ENCODE data around the gene HDAC9.
A peak's percentile ranks its signal among the peaks of the same experiment; 100 is the strongest.
"Not testable (repeated sequence)": the region's sequence is repeated elsewhere in the genome, so short reads cannot be mapped to it uniquely, and the experiment has no call there.

Gene HDAC9

DNA sequence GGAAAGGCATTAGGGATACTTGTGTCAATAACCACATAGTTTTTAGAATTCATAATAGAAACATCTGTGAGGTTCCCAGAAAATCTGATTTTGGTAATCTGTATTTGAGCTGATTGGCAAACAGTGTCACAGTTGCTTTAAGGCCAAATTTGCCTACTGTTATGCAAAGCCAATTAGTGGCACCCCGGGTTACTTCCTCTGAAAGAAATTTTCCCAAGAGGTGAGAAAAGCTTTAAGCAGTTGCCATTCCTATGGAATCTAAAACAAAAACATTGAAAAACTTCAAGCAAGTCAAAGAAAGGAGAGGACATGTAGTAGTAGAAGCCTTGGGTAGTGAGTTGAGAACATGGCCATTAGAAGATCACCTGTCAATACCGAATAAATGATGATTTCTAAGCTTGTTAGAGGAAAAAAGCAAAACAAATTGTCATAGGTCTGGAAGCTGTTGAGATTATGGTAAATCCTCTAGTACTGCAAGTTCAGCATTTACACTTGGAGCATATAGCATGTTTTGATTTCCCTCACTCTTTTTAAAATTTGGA lies 445.1 kb downstream of the HDAC9 start:
- FAIRE-seq, result no peak

DNA sequence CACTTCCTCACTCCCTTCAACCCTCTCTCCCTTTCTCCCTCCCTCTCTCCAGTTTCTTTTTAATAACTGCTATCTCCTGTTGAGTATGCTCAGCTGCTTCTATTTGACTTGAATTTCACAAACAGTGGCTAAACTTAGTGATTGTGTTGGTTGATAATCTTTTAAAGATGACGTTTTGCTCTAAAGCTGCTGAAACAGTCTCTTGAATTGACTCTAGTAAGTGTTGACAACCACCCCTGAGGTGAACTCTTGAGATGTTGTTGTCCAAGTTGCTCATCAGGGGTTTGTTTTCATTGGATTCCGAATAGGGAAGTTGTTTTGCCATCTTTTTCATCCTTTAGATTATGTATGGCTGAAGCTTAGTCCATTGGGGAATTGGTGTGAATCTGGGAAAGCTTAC lies 445.7 kb downstream of the HDAC9 start:
- FAIRE-seq (no peak), DNase-seq (ENCODE audit: low spot score) (no peak)

More for the DNA sequence above, 445.1 kb downstream of the HDAC9 start:
- DNase-seq (ENCODE audit: low spot score), result no peak

DNA sequence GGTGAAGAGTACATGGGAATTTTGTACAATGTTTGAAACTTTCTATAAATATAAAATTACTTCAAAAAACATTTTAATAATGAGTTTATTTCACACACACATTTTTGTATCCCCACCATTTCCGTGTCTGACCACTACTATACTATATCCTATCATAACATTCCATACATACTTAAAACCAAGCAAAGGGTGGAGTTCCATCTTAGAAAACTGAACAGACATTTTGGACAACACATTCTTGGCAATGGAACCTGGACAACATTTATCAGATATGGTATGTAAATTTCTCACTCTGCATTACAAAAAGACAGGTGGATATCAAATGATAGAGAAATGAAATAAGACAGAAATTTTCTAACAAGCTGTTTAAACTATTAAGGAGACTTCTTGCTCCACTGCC lies 453.0 kb downstream of the HDAC9 start:
- no peak for FAIRE-seq

DNA sequence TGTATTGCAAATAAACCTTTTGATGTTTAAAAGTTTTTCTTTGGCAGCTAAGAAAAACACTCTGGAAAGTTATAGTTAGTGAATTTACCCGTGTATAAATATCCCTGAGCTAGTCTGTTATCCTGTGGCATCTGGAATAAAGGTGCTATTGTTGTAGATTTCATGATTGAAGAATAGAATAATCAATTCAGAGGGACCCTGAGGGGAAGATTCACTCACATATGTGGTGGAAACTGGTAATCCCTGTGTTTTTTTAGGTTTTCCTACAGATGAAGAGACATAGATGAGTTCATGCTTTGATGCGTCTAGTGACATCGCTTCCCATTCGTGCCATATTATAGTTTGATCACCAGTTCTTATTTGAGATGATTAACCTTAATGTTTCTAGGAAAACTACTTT lies 457.3 kb downstream of the HDAC9 start:
- no peak for DNase-seq (ENCODE audit: low spot score)
- FAIRE-seq, result no peak

More for the DNA sequence above, 453.0 kb downstream of the HDAC9 start:
- DNase-seq (ENCODE audit: low spot score), result no peak

DNA sequence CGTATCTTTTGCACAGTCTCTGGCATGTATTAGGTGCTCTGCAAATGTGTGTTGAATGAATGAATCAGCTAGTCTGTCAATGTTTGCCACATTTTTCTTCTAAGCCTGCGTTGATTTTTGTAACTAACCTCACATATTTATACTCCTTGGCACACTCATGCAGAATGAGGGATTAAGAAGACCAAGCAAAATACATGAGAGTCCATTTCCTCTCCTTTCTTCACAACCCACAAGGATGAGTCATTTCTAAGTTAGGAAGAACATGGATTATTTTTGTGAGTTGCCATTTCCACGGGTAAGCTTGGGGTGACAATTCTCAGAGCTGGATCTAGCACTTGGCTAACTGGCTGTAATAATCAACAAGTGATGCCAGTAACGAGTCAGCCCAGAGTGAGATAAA lies 463.1 kb downstream of the HDAC9 start:
- DNase-seq (ENCODE audit: low spot score) (peak; percentile 55), FAIRE-seq (peak; percentile 62)

DNA sequence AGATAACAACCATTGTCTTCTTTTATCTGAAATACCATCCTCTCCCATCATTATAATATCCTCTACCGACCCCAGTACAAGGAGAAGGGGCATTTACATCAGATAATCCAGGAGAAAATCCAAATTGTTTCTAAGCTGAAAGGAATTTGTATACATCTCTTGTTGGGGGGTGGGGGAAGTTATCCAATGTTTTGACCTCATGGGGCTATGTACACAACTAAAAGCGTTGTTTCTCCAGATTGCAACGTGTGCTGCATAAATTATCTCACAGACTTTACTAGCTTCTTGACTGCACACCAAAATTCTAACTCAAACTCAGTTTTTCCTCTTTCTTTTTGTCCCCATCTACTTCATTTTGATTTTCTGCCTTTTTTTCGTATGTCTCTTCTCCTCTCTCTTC lies 465.2 kb downstream of the HDAC9 start:
- DNase-seq (ENCODE audit: low spot score), result no peak
- FAIRE-seq, result no peak

DNA sequence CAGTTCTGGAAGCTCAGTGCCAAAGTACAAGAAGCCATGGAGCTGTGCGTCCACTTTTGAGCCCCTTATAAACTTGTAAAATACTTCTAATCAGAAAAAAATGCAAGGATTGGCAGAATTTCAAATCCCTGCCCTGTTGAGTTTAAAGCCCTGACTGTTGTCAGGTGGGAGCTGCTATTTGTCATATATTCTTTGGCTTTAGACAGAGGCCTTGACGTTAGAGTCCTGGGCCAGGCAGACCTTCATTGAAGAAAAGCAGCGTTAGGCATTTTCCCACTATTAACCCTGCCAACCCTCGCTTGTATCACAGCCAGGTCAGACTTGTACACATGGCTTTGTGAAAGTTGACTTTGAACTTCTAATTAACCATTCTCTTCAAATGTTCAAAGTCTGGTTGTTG lies 466.5 kb downstream of the HDAC9 start:
- DNase-seq (ENCODE audit: low spot score), result no peak
- FAIRE-seq, result no peak

DNA sequence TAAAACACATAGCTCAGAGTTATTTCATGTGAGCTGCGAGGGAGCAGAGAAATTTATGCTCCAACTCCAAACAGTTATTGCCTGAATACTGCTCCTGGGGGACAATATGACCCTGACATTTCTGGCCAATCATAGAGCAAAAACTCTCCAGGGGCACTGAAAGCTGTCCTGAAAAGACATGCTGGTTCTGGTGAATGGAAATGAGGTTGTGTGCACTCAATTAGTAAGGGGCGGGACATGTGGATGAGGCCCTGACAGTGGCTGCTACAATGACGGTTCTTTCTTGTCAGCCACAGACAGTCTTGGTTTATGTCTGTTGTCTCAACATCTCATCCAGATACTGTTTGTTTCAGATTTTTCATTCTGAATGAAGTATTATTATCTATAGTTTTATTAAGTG lies 470.1 kb downstream of the HDAC9 start:
- DNase-seq (ENCODE audit: low spot score), result no peak
- FAIRE-seq, result no peak

DNA sequence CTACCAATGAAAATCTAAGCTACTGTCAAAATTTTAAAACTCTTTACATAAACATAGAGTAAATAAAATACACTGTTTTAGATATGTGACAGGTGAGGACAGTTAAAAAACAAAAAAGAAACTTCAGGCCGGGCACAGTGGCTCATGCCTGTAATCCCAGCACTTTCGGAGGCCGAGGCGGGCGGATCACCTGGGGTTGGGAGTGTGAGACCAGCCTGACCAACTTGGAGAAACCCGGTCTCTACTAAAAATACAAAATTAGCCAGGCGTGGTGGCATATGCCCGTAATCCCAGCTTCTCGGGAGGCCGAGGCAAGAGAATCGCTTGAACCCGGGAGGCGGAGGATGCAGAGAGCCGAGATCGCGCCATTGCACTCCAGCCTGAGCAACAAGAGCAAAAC lies 472.2 kb downstream of the HDAC9 start:
- not testable (repeated sequence) for FAIRE-seq

DNA sequence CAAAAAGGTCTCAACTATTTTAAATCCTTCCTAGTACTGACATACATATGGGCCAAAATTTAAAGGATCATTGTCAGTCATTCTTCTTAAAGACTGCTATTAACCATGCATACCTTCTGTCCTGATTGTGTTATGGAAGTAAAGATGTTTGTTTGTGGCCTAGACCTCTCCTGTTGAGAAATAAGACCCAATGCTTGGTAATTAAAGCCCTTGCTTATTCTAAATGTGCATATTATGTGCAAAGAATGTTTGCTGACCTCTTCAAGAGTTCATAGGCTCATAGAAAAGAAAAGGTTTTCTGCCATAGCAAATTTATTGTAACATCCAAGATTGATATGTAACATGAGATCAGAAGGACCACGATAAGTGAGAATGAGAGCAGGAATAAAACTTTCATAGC lies 476.3 kb downstream of the HDAC9 start:
- no peak for FAIRE-seq

More for the DNA sequence above, 472.2 kb downstream of the HDAC9 start:
- not testable (repeated sequence) for DNase-seq (ENCODE audit: low spot score)

DNA sequence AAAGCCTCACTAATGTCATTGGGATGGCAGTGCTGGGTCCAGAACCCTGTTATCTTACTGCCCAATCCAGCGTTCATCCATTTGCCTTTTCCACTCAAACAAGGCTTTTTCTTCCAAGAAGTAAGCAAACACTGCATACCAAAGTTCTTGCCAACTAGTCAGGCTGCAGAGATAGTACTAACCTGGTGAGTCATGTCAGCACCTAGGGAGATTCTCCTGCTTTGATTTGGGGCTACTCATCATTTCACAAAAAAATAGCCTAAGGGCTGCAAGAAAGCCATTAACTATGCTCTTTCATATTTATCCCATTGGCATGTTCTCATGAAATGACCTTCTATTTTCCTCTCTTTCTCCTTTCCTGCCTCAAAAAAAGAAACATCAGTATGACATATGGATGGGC lies 479.3 kb downstream of the HDAC9 start:
- FAIRE-seq (no peak), DNase-seq (ENCODE audit: low spot score) (peak; percentile 43)

More for the DNA sequence above, 476.3 kb downstream of the HDAC9 start:
- no peak for DNase-seq (ENCODE audit: low spot score)

DNA sequence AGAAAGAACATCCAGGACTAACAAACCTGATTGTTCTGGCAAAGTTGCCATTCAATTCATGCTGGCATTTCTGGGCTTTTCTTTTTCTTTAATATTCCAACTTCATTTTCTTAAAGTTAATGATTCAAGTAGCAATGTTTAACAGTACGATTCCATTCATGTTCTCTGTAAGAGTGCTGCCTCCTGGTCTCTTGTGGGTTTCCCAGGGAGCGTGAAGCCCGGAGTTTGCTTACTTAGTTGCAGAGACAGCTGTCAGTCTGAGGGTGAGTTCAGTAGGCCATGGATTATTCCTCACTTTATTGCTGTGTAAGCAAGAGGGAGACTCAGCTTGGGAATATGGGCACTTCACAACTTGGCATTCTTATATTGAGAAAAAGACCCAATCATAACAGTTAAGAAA lies 479.7 kb downstream of the HDAC9 start:
- FAIRE-seq, result peak; percentile 75
- peak; percentile 16 for DNase-seq (ENCODE audit: low spot score)

DNA sequence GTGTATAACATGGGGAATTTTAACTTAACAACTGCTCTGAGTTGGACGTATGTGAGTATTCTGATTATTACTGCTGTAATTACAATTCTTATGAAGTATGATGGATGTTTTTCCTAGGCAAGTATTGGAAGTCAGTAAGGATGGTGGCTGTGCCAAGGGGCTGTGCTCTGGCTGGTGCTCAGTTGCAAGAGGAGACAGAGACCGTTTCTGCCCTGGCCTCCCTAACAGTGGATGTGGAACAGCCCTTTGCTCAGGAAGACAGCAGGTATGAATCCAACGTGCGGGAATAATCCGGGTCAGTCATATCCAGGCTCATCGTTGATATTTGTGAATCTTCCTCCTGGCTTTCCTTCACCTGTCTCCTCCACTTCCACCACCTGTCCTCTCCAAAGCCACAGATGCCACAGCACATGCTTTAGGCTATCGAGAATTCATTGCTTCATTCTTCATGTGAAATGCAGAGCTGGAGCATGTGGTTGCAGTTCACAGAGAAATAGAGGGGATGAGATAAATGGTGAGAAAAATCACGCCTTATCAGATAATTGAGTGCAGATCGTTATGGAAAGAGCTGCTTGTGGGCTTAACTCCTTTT lies 480.2 kb downstream of the HDAC9 start:
- FAIRE-seq, result no peak
- DNase-seq (ENCODE audit: low spot score), result no peak

DNA sequence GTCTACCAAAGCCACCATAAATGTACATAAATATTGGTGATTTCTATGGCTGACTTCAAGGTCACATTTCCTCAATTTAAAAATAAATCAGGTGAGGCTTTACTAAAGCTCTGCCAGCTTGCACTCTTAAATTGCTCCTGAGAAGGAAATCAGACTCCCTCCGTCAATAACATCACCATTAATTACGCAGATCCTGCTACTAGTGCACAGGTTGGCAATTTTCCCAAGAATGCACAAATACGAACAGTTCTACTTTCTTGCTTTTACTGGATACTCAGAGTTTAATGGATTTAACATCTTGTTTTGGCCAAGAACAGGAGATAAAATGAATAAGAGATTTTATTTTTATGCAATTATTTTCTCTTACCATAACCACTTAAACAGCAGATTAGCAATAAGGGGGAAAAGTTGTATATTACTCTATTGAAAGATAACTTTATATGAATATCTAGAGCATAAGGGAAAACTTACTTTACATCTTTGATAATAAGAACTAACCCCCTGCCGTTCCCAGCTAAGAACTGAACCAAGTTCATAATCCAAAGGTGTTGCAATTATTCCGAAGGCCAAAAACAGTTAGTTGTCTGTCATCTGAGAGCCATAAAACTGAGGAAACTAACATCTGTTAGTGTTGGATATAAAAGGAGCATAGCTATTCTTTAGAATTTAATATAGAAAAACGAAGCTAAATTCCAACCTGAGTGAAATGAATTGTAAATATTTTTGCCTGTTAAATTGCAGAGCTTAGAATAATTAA lies 481.3 kb downstream of the HDAC9 start:
- no peak for FAIRE-seq
- no peak for DNase-seq (ENCODE audit: low spot score)

DNA sequence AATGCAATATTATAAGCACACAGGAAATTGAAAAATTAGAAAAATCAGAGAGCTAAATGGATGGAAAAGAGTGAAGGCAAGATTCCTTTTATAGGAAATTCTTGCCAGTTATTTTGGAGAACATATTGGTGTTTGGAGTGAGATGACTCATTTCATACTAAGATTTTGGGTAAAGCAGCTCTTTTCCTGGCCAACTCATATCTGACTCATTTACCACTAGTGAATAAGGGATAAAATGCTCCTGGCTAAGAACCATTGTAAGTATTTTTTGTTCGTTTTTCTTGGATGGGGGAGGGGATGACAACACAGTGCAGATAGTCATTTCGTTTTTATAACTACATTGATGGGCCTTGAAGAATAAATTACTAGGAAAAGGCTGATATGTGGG lies 482.6 kb downstream of the HDAC9 start:
- FAIRE-seq, result peak; percentile 97
- peak; percentile 88 for DNase-seq (ENCODE audit: low spot score)

DNA sequence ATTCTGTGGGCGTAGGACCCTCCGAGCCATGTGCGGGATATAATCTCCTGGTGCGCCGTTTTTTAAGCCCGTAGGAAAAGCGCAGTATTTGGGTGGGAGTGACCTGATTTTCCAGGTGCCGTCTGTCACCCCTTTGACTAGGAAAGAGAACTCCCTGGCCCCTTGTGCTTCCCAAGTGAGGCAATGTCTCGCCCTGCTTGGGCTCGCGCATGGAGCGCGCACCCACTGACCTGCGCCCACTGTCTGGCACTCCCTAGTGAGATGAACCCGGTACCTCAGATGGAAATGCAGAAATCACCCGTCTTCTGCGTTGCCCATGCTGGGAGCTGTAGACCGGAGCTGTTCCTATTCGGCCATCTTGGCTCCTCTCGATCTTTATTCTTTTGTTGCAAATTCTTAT lies 495.2 kb downstream of the HDAC9 start:
- not testable (repeated sequence) for DNase-seq (ENCODE audit: low spot score); FAIRE-seq

DNA sequence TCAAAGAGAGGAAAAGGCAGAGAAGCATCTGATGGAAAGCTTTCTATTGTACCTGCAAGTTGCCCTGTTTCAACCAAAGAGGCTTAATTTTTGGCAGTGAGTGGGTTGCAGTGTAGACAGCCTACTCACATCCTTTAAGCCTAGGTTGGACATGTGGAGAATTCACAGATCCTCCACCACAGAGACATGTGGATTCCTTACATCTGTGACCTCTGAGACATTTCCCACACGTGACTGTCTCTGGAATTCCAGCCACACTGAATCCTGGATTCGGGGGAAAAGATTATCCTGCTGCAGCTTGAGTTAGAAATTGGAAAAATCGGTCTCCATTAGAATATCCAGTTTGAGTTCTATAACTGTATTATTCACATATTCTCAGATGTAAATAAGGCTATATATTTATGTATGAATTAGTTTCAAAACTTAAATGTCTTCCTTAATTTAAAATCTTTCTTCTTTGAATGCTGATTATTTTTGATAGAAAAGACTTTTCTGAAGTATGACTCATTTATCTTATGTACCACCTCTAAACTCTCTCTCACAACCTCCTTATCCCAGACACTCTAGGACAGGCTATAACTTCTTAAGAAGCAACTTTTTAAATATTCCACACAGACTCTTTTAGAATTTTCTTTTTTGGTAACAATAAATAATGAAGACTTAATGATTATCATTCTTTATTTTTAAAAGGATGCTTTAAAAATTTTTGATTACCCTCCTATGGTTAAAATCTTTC lies 498.6 kb downstream of the HDAC9 start:
- DNase-seq (ENCODE audit: low spot score) (peak; percentile 47), FAIRE-seq (peak; percentile 65)

DNA sequence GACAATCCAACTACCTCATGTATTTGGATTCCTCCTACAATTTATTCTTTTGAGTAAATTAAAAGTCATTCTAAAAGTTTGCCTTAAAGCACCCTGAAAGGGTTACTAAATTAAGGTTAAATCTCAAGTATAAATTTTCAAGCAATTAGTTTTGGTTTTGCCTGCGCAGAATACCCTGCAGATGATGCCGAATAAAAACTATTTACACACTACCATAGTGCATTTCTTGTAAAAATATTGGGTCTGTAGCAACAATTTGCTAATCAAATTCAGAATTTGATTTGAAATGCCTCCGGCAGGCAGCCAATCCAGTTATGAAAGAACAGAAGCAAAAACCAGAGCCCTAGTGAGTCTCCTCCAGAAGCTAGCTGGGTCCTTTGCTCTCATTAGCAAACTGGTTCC lies 499.7 kb downstream of the HDAC9 start:
- DNase-seq (ENCODE audit: low spot score) (no peak), FAIRE-seq (no peak)

DNA sequence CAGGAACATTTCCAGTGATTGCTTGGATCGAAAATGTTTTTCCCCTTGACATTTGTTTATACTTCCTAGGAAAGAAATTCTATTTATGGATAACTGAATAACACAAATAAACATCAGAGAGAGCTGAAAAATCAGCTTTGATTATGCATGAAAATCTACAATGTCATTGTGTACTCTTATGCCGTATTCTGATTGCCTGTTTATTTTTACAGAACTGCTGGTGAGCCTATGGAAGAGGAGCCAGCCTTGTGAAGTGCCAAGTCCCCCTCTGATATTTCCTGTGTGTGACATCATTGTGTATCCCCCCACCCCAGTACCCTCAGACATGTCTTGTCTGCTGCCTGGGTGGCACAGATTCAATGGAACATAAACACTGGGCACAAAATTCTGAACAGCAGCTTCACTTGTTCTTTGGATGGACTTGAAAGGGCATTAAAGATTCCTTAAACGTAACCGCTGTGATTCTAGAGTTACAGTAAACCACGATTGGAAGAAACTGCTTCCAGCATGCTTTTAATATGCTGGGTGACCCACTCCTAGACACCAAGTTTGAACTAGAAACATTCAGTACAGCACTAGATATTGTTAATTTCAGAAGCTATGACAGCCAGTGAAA lies 500.4 kb downstream of the HDAC9 start:
- DNase-seq (ENCODE audit: low spot score) (no peak), FAIRE-seq (no peak)

DNA sequence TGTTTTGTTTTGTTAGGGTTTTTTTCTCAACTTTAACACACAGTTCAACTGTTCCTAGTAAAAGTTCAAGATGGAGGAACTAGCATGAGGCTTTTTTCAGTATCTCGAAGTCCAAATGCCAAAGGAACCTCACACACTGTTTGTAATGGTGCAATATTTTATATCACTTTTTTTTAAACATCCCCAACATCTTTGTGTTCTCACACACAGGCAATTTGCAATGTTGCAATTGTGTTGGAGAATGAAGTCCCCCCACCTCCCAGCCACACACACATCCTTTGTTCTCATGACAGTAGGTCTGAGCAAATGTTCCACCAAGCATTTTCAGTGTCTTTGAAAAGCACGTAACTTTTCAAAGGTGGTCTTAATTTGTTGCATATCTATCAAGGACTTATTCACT lies 501.0 kb downstream of the HDAC9 start:
- DNase-seq (ENCODE audit: low spot score) (no peak), FAIRE-seq (no peak)

DNA sequence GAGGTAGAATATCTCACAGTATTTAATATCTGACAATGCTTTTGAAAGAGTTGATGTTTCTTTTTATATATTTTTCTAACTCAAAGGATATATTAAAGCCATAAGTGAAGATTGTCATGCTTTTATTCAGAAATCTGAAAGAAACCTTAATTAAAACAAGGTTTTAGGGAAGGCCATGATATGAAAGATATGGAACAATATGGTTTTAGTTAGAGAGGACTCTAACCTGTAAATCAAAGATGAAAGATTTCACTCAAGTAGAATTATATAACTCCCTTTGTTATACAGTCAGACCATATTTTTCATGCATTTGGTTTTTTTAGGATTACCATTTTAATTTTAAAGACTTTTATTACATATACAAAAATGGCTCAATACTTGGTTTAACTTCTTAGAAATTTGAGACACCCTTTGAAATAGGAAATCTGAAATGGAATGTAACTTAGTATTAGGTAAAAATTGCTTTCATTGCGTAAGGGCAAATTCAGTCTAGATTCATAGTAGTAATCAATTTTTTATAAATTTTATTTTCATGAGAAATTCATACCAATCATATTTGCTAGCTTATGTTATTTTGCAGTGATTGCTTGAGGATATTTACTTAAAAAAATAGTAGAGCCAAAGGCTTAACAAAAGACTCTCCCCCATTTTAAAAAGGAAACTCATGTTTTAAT lies 502.1 kb downstream of the HDAC9 start:
- DNase-seq (ENCODE audit: low spot score) (no peak), FAIRE-seq (peak; percentile 38)
